ENCODE data around the gene CAPNS1. TPM values are rescaled to one million over a fixed set of nuclear protein-coding genes. Genes with fewer than 3 reads are reported as not detected.
"Not testable (repeated sequence)": the region's sequence is repeated elsewhere in the genome, so short reads cannot be mapped to it uniquely, and the experiment has no call there.

CAPNS1 gene
- polyA plus RNA-seq, 1 donor = 464 TPM

- DNase-seq (ENCODE audit: low read depth) = peak; percentile 98
Measured at GRCh38 chr19:36114721-36115452, 25.0 kb upstream of the CAPNS1 start, which contains the start of gene POLR2I. Gene POLR2I (minus strand): TSS chr19:36114875. CDS start chr19:36114856, 19 bp downstream.

GRCh38 chr19:36115453-36116343, 24.2 kb upstream of the CAPNS1 start, which contains the start of gene TBCB:
Gene TBCB (plus strand): TSS chr19:36115468. CDS start chr19:36115561, 93 bp downstream.
- DNase-seq (ENCODE audit: low read depth) = no peak

- no peak for DNase-seq (ENCODE audit: low read depth)
Measured at GRCh38 chr19:36116344-36116637, 23.6 kb upstream of the CAPNS1 start.

GRCh38 chr19:36120092-36120983, 19.5 kb upstream of the CAPNS1 start:
- DNase-seq (ENCODE audit: low read depth) = no peak

GRCh38 chr19:36120984-36121358, 18.9 kb upstream of the CAPNS1 start:
- DNase-seq (ENCODE audit: low read depth) = no peak

- DNase-seq (ENCODE audit: low read depth) = no peak
Measured at GRCh38 chr19:36121486-36122124, 18.3 kb upstream of the CAPNS1 start.

- no peak for DNase-seq (ENCODE audit: low read depth)
Measured at GRCh38 chr19:36125557-36125956, 14.3 kb upstream of the CAPNS1 start.

- DNase-seq (ENCODE audit: low read depth) = no peak
Measured at GRCh38 chr19:36128392-36128736, 11.5 kb upstream of the CAPNS1 start.

- DNase-seq (ENCODE audit: low read depth) = not testable (repeated sequence)
Measured at GRCh38 chr19:36131221-36131620, 8.6 kb upstream of the CAPNS1 start.

GRCh38 chr19:36134867-36135266, 5.0 kb upstream of the CAPNS1 start:
- not testable (repeated sequence) for DNase-seq (ENCODE audit: low read depth)

- no peak for DNase-seq (ENCODE audit: low read depth)
Measured at GRCh38 chr19:36136964-36137686, 2.7 kb upstream of the CAPNS1 start.

- no peak for DNase-seq (ENCODE audit: low read depth)
Measured at GRCh38 chr19:36139120-36139472, 770 bp upstream of the CAPNS1 start.

GRCh38 chr19:36140304-36141038, 605 bp downstream of the CAPNS1 start:
- DNase-seq (ENCODE audit: low read depth) = no peak

- no peak for DNase-seq (ENCODE audit: low read depth)
Measured at GRCh38 chr19:36141039-36141927, 1.4 kb downstream of the CAPNS1 start.

GRCh38 chr19:36142046-36142445, 2.2 kb downstream of the CAPNS1 start:
- DNase-seq (ENCODE audit: low read depth) = no peak

- no peak for DNase-seq (ENCODE audit: low read depth)
Measured at GRCh38 chr19:36142496-36142895, 2.6 kb downstream of the CAPNS1 start.

GRCh38 chr19:36144624-36145023, 4.8 kb downstream of the CAPNS1 start:
- no peak for DNase-seq (ENCODE audit: low read depth)

GRCh38 chr19:36149673-36150406, 10.0 kb downstream of the CAPNS1 start:
- no peak for DNase-seq (ENCODE audit: low read depth)
